Embryonic facial prominence (tissue), 1 donor: ENCODE results near the gene PTPRO.

Experiments
- DNase-seq: peaks from one replicate; pipeline ENCODE4 v3.0.0-alpha.2; 2016; ENCODE audit errors: extremely low spot score

Gene PTPRO

DNA sequence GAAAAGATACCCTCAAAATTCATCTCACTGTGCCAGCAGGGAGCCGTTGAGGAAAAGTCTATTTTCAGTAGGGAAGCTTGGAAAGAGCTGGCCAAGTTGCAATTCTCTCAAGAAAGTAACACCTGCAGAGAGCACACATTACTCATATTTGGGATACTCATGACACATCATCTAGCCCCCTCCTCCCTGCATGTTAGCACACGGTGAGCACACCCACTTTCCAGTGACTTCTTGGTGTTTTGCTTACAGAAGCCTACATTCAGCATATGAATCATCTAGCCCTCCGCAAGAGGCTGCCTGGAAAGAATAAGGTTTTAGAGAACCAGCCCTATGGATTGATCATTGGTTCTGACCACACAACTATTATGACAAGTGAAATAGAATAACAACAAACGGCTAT lies 124.5 kb downstream of the PTPRO start:
- DNase-seq = no peak

DNA sequence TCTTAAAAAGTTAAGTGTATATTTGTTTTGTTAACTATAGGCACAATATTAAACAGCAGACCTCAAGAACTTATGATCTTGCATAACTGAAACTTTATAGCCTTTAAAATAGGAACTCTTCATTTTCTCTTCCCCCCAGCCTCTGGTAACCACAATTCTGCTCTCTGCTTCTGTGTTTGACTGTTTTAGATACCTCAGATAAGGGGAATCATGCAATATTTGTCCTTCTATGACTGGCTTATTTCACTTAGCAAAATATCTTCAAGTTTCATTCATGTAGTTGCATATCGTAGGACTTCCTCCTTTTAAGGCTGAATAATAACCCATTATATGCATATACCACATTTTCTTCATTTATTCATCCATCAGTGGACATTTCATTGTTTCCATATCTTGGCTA lies 131.3 kb downstream of the PTPRO start:
- no peak for DNase-seq

DNA sequence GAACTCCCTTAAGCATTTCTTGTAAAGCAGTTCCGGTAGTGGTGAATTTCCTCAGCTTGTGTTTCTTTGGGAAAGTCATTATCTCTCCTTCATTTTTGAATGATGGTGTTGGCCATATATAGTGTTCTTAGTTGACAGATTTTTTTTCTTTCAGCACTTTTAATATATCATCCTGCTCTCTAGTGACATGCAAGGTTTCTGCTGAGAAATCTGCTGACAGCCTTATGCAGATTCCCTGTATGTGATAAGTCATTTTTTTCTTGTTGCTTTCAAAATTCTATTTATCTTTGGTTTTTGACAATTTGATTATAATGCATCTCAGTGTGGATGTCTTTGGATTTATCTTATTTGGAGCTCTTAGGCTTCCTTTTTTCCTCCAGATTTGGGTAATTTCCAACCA lies 135.7 kb downstream of the PTPRO start:
- no peak for DNase-seq

DNA sequence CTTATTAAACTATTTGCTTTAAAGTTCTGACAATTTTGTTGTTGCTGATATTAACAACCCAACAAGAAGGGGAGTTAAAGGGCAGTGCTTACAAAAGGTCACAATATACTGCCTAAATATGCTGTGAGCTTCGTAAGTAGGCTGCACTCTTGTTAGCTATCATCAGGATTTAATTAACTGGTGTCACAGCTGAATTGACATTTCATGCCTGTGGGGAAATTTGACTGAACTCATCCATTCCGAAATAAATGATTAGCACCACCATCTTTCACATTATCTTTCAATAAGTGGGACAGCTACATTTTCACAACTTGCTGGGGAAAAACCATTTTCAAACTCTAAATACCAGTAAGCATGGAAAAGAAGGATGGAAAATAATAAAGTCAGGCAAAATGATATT lies 146.6 kb downstream of the PTPRO start:
- no peak for DNase-seq

DNA sequence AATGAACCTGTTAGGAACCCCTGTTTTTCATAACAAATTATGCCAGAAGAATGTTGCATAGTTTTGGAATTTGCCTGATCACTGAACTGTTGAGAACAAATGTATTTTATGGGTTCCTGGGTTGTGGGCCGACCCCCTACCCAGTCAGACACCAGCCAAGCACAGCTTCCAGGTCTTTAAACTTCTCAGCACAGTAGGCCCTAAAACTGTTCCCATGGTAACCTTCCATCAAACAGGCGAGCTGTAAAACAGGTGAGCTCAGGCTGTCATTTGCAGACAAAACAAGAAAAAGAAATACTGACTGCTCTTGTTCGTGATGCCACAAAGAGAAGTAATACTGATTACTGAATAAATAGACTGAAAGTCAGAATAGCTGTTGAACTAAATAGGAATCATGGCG lies 147.0 kb downstream of the PTPRO start:
- no peak for DNase-seq

DNA sequence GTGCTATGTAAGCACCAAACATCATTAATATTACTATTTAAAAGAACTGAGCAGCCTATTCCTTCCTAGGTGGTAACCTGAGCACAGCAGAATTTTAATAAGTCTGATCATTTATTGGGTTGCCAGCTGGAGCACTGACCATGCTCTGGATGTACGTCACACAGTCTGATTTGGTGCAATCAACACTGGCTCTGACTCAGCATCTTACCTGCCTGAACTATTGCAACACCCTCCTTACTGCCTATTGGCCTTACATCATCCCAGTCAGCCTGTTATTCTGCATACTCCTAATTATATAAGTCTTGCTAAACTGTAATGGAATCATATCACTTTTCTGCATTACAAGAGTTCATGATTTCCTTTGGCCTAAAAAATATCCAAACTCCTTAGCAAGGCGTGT lies 149.7 kb downstream of the PTPRO start:
- no peak for DNase-seq

DNA sequence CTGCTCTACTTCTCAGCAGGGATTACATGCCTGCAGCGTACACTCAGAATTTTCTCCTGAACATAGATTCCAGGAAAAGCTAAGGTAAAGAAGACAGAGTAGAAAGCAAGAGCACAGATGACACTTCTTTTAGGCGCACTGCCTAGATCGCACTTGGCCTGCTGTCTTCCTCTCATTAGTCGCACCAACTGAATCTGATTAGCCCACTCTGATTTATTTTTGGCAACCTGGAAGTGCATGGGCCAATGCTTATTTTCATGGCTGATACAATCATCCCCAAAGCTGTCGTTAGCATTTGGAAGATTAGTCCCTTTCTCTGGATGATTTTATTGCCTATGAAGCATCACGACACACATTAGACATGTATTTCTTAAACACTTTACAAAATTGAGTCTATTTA lies 152.5 kb downstream of the PTPRO start:
- no peak for DNase-seq

DNA sequence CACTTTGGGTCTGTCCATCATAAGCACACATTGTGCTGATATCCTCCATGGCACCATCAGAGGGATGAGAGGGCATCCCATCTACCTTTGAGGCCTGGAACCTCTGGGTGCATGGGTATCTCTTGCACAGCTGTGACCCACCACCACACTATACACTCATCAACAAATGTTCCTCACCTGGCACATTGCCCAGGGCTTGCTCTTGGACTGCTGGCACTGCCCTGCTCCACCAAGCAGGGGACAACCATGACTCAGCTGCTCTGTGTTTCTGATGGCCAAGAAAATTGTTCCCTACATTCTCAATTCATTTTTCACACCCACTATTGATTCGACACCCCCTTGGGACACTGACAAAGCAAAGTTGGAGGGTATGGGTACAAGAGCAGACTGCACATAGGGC lies 155.5 kb downstream of the PTPRO start:
- DNase-seq = no peak

DNA sequence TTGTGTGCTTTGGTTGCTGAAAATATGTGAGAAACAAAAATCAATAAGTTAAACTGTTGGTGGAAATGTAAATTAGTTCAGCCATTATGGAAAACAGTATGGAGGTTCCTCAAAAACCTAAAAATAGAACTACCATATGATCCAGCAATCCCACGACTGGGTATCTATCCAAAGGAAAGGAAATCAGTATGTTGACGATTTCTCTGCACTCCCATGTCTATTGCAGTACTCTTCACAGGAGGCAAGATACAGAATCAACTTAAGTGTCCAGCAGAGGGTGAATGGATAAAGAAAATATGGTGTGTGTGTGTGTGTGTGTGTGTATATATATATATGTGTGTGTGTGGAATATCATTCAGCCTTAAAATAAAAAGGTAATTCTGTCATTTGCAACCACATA lies 159.5 kb downstream of the PTPRO start:
- DNase-seq = no peak

DNA sequence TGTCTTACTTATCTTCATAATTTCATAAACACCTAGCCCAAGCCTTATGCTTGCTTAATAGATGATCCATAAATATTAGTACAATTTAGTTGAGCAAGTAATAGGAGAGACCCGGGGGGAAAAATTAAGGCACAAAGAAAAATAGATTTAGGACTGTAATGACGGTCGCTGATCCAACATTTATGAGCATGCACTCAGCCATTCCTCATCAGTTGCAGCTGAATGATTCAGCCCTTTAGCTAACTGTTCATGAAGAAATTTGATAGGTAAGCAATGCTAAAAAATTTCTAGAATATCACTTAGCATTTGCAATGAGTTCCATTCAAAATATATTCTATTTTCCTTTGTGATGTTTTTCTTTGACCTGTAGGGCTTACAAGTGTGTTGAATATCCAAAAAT lies 163.2 kb downstream of the PTPRO start:
- no peak for DNase-seq

DNA sequence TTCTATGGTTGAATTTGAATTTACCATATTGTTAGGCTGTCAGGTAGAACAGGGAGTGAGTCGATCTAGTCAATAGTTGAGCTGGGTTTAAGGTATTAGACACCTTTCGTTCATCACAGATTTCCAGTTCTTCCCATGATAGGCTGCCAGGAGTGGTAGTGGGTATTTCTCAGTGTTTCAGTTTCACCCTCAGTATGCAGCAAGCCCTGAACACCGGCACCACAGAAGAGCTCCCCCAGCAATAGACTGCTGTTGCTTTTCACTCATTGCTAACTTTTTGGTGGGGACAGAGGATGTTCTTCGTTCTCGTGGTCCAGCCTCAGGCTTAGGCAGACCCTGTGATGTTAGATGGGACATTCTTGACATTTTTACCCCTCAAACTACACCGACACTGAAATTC lies 164.6 kb downstream of the PTPRO start:
- no peak for DNase-seq

DNA sequence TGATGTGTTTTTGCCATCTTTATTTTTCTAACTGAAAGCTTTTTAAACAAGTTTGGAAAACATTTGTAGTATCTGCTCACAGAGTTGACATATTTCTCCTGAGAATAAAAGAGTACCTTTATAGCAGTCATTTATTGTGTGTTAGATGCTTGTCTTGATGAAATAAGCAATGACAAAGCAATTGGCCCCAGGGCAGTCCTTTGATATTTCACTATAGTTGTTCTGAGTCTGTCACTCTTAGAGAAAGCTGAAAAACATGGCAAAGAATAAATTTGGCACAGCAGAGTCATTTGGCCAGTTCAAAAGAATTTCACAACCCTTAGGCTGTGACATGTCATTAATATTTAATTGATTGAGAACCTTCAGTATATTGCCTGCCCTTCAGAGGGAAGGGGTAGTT lies 166.2 kb downstream of the PTPRO start:
- DNase-seq = no peak

DNA sequence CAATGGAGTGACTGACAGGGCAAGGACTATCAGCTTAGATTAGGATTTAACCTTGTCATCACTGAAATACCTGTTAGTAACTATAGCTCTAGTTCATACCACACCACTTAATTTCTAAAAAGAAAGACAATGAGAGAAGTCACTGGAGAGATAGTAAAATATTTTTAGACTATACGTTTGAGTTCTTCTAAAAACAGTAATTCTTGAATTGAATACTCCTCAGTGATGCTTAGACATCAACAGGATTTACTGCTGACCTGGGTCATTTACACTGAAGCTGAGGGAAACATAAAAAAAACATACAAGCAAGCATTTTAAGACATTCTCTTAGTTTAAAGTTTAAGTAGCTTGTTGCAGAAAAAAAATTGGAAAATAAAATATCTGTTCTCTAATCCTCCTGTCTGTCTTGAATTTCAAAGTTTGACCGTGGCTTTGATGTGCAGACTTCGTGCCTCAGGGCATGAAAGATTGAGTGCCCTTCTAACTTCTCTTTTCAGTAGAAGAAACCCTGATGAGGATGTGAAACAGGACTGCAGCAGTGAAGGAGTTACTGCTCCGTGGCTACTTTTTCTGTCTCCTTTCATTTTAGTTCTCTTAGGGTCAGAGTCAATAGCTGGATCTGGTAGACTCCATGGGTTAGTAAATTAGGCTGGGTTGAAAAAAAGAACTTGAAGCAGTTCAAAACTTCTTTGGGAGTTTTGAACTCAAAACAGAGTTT lies 172.2 kb downstream of the PTPRO start:
- no peak for DNase-seq

DNA sequence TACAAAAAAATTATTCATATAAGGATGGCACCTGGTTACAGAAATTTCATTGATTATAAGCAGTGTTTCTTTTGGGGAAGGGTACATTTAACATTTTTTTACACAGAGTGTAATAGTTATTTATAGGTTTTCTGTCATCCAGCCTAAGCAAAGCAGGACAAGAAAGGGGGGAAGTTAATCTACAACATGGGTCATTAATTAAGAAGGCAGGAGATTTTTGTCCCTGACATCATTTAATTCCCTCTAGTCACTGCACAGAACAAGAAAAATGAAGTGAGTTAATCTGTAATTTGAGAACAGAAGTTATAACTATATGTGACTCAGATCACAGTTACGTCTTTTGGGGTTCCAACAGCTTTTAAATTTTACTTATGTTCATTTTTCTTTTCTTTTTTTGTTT lies 173.4 kb downstream of the PTPRO start:
- no peak for DNase-seq

DNA sequence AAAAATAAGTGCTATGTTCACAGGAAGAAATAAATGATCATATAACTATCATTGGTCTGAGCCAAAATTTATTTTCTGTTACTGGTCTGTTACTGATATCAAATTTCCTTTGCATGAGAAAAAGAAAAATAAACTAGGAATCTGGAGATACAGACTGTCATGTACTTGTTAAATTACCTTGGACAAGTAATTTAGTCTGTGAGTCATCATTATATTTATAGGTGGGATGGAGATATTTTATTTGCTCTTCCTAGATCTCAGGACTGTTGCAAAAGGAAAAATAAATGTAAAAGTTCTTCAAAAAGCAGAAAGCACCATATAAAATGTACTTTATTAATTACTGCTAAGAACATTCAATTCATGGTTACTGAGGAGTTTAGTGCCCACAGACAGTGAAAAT lies 174.4 kb downstream of the PTPRO start:
- no peak for DNase-seq

DNA sequence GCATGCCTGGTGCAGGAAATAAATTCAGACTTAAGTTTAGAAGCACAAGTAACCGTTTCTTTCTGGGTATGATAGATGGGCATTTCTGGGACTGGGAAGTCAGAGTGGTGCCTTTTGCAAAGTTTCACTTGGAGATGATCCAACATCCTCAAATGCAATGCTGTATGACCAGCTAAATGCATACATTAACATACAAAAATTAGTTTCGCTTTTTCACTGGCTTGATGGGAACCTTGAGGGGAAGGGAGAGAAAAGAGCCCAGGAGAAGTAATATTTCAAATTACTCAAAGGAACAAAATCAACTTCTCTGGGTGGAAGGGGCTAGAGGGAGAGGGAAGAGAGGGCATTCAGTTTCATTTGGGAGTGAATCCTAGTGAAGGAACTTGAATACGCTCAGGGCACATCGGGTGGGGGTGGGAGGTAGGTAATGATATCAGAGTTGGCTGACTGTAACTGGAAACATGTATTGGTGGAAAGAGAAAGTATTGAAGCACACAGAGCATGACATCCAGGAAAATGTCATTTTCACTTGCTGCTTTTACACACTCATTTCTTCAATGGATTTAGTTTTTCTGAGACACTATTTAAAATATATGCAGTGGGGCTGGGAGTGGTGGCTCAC lies 175.5 kb downstream of the PTPRO start:
- no peak for DNase-seq

DNA sequence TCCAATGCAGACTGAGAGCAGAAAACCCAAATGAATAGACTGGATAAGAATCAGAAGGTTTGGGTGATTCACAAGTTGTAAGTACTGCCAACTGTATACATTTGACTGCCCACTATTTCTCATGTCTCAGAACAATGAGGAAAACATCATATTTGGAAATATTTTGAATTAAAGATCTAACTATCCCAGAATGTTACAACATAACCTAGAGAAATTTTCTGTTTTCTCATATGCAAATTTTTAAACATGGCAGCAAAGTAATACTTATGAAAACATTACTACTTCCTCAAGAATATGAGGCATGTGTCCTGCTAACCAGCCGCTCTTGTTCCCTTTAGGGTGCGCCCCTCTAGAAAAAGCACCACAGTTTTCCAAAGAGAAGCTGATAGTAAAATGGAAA lies 179.9 kb downstream of the PTPRO start:
- DNase-seq = no peak

DNA sequence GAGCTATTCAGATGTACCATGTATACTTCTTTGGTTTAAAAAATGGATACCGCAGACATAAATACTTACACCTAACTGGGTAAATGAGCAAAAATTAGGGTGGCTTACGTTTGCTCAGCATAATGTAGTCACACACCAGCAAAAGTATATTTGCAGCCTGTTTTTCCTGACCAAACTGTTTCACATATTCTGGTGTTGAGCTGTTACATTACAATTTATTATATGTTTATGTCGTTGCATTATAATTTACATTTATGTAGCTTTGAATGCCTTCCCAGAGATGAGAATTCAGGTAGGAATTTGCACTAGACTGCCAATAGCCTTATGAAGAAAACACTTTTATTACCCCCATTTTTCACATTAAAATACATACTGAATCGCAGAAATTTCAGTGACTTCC lies 183.3 kb downstream of the PTPRO start:
- DNase-seq = no peak

DNA sequence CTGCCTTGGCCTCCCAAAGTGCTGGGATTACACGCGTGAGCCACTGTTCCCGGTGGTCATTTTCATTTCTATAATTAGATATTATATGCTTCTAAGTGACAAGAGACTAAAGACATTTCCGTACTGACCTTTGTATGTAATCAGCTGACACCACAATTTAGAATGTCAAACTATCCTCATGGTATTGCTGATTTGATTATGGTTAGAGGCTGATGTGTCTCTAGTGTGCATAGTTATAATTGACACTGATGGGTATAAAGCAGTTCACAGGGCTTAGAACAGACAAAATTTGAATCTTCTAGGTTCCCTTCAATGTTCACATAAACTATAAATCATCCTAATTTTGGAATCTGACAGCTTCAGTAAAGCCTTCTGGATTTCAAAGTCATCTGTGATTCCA lies 192.7 kb downstream of the PTPRO start:
- DNase-seq = no peak

DNA sequence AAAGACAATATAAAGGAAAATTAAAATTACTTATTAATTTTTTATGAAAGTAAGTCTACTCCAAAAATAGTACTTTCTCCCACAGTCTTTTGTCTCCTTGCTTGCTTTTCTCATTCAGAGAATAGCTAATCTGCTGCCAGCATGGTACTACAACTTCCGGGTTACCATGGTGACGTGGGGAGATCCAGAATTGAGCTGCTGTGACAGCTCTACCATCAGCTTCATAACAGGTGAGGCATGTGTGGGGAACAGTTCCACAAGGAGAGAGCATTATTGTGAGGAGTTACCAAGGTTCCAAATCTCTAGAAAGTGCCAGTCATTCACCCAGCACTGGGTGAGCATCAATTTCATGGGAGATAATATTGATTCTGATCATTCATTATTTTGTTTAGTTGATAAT lies 197.8 kb downstream of the PTPRO start:
- DNase-seq = no peak

DNA sequence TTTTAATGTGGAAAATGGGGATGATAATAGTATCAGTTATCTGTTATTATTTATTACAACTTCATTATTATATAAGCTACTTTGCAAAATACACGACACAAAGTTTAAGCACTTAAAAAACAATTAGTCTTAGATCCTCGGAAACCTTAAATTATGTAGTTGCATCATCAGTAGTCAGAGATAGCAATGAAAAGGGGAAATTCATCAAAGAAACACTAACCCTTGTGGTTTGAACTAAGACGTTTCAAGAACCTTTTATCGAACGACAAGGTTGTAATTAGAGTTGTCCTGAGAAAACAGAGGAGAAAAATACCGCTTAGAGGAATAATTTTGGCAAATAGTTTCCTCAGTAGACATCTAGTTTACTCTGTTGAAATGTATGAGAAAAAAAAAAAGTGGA lies 198.5 kb downstream of the PTPRO start:
- DNase-seq = no peak

DNA sequence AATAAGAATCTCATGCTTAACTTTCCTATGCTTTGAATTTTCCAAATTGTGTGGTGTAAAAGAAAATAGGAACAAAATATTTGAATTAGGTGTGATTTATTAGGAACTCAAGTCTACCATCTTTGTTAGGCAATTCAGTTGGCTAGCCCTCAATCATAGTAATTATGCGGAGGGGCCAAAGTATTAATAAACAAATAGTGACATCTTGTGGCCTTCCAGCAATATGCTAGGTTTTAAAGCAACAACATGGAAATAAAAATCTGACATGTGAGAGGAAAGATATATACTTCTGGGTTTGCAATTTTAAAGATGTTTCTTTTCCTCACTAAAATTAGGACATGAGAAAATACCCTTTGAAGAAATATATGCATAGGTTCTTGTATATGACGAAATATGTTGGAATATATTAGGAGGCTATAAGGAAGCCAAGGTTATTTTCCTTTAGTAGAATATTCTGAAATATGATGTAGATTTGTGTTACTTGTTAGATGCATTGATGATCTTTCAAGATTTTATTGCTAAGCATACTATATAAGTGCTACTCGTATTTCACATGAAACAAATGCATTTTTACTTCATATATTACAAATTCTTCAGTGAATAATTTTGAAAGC lies 200.4 kb downstream of the PTPRO start:
- peak; percentile 29 for DNase-seq

DNA sequence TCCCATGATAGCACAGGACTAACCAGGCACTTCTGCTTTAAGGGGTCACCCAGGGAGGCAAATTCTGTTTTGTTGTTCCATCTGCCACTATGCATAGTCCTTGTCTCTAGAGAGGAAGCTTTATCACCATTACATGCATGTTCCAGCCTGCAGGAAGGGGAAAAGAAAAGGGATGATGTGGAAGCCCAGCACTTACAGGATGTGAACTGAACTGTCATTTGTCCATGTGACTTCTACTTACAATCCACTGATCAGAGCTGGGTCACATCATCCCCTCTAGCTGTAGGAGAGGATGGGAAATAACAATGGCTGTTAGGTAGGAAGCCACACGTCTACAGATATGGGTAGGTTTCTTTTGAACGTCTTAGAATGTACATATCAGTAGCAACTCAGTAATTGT lies 203.1 kb downstream of the PTPRO start:
- no peak for DNase-seq

DNA sequence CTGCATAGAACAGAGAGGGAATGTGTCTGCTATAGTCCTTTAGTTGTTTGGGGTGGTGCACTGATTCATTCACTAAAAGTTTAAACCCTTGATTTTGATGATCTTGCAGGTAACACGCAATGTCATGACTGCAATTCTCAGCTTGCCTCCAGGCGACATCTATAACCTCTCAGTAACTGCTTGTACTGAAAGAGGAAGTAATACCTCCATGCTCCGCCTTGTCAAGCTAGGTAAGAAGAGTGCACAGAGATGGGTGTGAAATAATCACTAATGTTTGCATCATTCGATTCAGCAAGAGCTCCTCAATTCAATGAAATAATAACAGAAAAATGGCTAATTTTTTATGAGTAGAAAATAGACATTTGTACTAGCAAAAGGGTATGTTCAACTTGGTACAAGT lies 203.7 kb downstream of the PTPRO start:
- DNase-seq = no peak
